HG02973 (cell line): ENCODE measurements around the gene CD47.

Experiments
- ATAC-seq: cut with Tn5 transposase; IDR thresholded peaks from one replicate; pipeline ENCODE4 v1.9.1; 2021; ENCODE audit warnings: moderate library complexity; ENCODE audit not compliant: unreplicated experiment

Gene CD47

GRCh38 chr3:108053483-108053882, 37.3 kb downstream of the CD47 start:
- ATAC-seq: no peak

GRCh38 chr3:108053067-108053466, 37.8 kb downstream of the CD47 start:
- no peak for ATAC-seq

GRCh38 chr3:108051005-108051404, 39.8 kb downstream of the CD47 start:
- ATAC-seq: no peak

- ATAC-seq: no peak
Observed at GRCh38 chr3:108047987-108048386, 42.8 kb downstream of the CD47 start.

- ATAC-seq: no peak
Observed at GRCh38 chr3:108046247-108046646, 44.6 kb downstream of the CD47 start.

- no peak for ATAC-seq
Observed at GRCh38 chr3:108044699-108045098, 46.1 kb downstream of the CD47 start.

- ATAC-seq: no peak
Observed at GRCh38 chr3:108042300-108042699, 48.5 kb downstream of the CD47 start.

GRCh38 chr3:108041253-108041652, 49.6 kb downstream of the CD47 start:
- no peak for ATAC-seq

GRCh38 chr3:108037770-108038169, 53.1 kb downstream of the CD47 start:
- ATAC-seq: no peak

GRCh38 chr3:108036984-108037741, 53.7 kb downstream of the CD47 start:
- ATAC-seq: peak; percentile 71

GRCh38 chr3:108036401-108036800, 54.4 kb downstream of the CD47 start:
- no peak for ATAC-seq

GRCh38 chr3:108035751-108036150, 55.1 kb downstream of the CD47 start:
- no peak for ATAC-seq

GRCh38 chr3:108031895-108032294, 58.9 kb downstream of the CD47 start:
- ATAC-seq: no peak

- no peak for ATAC-seq
Observed at GRCh38 chr3:108030960-108031359, 59.9 kb downstream of the CD47 start.

GRCh38 chr3:108029466-108029865, 61.4 kb downstream of the CD47 start:
- ATAC-seq: no peak

- no peak for ATAC-seq
Observed at GRCh38 chr3:108028896-108029295, 61.9 kb downstream of the CD47 start.

- ATAC-seq: no peak
Observed at GRCh38 chr3:108025177-108025576, 65.7 kb downstream of the CD47 start.

- no peak for ATAC-seq
Observed at GRCh38 chr3:108024146-108024850, 66.5 kb downstream of the CD47 start.

- no peak for ATAC-seq
Observed at GRCh38 chr3:108022256-108023150, 68.3 kb downstream of the CD47 start.

GRCh38 chr3:108021533-108021932, 69.3 kb downstream of the CD47 start:
- no peak for ATAC-seq

GRCh38 chr3:108021131-108021530, 69.7 kb downstream of the CD47 start:
- ATAC-seq: no peak
